NCI-H526 treated with DMSO at 0.1 percent for 48 hours (cell line): ENCODE measurements around the gene LRRC4C.
"Not testable (repeated sequence)": the region's sequence is repeated elsewhere in the genome, so short reads cannot be mapped to it uniquely, and the experiment has no call there.

Experiments used
- DNase-seq: peaks from one replicate; lab custom pipeline; 2025; lab: John Stamatoyannopoulos, UW

LRRC4C gene

DNA sequence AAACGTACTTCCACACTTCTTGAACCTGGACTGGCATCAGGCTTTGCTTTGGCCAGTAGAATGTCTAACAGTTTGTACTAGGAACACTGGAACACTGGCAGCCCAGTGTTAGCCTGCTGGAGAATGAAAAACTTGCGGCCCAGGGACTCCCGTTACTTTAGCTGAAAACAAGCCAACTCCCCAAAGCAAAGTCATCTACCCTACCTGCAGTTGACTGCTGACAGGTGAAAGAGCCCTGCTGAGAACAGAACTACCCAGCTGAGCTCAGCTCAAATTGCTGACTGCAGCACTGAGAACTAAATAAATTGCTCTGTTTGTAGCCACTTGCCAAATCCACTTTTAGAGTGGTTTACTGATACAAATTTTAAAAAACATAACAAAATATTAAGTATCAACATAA is 342.5 kb downstream of the LRRC4C start:
- DNase-seq, result no peak

DNA sequence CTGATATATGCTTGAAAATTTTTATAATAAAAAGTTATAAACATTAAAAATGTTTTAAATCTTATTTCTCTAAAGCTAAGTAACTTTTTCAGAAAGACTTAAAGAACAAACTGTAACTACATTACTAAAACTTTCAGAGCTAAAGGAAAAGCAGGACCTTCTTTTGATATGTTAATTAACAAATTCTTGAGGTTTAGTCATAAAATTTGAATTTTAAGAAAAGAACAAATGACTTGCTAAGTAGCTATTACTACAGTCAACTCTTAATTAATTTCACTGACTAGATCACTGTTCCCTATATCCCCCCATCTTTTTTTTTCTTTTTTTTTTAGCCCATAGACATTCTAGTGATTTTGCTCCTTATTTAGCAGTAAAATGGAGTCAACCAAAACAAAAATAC is 344.4 kb downstream of the LRRC4C start:
- no peak for DNase-seq

DNA sequence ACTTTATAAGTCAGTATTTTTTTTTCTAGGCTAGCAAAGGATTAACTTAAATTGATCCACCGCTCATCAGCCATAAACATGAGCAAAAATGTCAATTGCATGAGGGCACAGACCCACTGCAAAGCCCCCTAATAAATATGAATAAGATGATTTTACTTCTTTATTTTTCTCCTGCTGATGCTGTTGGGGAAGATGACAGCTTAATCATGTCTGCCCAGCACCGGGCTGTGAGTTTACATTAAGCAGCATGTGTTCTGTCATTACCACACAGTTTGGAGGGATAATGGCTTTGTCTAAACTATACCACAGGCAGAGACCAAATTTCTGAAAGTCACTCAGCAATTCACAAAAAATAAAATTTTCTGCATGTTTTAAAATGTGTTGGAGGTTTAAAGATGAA is 346.3 kb downstream of the LRRC4C start:
- no peak for DNase-seq

DNA sequence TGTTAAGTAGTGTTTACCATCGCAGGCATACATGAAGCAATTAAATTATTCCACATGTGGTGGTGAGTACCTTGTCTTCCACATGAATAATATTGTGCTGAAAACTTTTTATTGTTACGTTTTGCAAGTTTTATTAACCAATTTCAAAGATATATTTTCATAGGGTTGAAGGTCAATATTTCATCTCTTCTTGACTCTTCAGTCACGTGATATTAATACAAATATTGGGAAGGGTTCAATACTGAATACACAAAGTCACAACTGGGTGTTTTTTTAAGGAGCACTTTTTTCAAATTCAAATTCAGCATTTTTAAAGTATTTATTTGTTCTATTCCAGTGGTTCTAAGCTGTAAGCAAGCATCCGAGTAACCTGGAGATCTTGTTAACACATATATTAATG is 348.9 kb downstream of the LRRC4C start:
- no peak for DNase-seq

DNA sequence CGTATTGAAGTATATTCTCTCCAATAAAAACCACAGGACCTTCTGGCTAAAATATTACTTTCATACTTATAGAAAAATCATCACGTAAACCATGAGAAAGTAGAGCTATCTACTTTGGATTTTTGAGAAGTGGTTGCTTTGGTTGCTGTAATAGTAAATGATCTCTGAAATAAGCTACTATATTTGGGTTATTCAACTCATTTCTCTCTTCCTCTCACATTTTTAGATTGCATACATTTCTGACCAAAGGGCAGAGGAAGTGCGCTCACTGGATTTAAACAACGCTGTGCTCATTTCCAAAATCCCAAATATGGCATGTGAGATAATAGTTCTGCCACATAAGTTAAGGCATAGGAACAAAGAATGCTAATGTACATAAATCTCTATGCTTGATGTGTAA is 357.0 kb downstream of the LRRC4C start:
- DNase-seq, result no peak

DNA sequence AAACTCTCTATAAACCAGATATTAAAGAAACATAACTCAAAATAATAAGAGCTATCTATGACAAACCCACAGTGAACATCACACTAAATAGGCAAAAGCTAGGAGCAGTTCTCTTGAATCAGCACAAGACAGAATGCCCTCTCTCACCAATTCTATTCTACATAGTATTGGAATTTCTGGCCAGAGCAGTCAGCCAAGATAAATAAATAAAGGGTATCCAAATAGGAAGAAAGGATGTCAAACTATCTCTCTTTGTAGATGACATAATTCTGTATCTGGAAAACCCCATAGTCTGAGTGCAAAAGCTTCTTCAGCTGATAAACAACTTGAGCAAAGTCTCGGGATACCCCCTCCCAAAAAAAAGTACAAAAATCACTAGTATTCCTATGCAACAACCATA is 359.8 kb downstream of the LRRC4C start:
- DNase-seq, result no peak

DNA sequence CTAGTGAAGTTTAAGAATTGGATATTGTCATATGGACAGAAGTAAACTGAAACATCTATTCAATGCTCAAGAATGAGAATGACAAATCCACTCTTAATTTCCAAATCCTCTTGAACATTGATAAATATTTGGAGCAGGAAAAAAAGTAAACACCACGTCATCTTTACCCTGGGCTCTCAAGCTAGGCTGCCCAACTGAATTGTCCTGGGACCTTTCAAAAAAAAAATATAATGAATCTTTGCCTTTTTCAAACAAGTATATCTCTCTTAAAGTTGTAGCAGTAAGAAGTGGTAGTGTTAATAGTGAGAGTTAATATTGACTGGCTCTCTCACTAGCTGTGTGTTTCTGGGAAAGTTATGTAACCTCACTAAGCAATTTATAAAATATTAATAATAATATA is 374.3 kb downstream of the LRRC4C start:
- no peak for DNase-seq

DNA sequence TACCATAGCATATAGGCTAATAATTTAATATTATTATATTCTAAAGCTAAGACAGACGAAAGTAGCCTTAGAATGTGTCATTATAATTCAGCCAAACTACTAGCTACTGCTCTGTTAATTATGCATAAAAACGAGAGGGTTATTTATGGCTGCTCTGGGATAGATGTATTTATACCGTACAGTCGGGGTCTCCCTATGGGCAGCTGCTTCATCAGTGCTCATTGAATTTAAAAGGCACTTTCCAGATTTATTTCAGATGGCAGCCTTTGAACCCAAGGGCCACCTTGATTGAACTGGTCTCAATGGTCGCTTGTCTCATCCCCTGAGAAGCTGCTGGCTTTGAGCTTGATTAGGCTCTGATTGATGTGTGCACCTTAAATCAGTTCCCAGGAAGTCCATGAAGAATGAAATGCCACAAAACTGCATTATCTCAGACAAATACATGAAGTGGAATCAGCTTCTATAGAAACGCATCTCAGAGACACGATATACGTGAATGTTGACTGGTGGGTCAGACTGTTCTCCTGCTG is 377.6 kb downstream of the LRRC4C start:
- no peak for DNase-seq

DNA sequence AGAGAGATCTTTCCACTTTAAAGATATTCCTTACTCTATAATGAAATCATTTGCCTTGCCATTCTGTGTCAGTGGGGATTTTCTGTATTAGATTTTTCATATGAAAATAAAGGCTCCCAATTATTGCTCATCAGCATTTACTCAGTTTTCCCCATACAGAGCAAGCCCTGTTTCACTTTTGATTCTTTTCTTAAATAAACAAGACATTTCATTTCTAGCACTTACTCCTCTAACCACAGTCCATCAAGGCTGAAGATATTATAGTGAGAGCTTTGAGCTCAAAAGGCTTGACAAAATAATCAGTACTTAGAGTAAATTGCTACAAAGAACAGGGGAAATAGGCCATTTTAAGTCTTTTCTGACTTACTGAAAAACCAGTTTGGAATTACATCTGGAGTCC is 385.1 kb downstream of the LRRC4C start:
- no peak for DNase-seq

DNA sequence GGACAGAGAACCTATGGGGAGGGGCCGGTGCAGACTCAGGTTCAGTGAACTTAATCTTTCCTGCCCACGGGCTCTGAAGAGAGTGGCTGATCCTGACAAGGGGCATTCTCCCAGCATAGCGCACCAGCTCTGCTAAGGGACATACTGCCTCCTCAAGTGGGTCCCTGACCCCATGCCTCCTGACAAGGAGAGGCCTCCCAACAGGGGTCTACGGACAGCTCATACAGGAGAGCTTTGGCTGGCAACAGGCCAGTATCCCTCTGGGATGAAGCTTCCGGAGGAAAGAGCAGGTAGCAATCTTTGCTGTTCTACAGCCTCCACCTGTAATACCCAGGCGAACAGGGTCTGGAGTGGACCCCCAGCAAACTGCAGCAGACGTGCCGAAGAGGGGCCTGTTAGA is 394.0 kb downstream of the LRRC4C start:
- DNase-seq, result no peak

DNA sequence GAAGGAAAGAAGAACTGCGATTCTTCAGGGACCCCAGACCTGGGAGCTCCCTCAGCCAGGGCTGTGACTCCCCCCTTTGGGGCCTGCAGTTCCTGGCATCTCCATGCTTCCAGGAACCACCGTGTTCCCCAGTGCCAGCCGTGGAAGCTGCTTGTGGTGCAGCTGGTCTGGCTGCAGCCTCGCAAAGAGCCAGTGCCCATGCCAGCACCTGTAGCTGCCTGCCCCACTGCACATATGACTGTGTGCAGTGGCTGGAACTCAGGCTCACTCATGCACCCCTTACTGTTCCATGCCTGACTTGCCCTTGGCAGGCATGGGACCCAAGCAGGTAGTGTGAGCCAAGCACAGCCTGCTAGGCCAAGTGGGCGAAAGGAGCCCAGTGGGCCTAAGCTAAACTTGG is 401.3 kb downstream of the LRRC4C start:
- DNase-seq, result no peak

DNA sequence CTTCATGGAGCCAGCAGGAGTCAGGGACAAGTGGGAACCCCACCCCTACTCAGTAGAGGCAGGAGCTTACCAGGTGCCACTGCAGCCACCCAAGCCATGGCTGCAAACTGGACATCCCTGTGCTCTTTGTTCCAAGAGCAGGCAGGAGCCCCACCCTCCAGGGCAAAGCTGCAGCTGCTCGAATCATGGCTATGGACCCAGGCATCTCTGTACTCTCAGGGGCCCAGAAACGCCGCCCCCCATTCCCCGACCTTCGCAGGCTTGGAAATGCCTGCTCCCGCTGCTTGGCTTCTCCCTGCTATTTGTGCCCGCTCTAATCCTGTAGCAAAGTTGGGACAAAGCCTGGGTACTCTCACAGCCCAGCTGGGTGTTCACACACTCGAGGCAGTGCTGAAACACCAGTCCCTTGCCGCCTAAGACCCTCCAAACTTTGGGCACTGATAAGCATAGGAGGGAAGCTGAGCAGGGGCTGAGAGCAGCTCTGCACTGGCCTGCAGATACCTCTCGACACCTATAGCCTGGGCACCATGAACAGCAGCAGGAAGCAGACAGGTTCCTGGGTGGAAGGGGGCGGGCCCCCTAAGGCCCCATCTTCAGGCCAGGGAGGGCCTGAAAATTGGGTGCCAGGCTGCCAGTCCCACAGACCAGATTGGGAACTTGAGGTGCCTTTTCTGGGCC is 402.4 kb downstream of the LRRC4C start:
- DNase-seq, result no peak

DNA sequence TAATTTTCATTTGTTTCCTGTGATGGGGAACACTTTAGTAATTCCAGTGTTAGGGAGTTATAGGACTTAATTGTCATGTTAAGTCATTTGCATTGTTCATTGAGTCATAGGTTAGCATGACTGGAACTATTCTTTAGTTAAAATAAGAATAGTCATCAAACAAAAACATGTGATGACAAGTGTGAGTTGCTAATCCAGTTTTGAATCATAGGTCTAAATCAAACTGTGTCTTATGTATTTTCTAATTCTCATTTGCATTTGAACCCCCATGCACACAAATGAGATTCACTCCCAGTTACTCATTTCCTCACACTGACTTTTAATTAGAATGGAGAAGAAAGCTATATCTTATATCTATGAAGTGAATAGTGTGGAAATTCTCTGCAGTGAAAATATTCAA is 405.6 kb downstream of the LRRC4C start:
- DNase-seq, result no peak

DNA sequence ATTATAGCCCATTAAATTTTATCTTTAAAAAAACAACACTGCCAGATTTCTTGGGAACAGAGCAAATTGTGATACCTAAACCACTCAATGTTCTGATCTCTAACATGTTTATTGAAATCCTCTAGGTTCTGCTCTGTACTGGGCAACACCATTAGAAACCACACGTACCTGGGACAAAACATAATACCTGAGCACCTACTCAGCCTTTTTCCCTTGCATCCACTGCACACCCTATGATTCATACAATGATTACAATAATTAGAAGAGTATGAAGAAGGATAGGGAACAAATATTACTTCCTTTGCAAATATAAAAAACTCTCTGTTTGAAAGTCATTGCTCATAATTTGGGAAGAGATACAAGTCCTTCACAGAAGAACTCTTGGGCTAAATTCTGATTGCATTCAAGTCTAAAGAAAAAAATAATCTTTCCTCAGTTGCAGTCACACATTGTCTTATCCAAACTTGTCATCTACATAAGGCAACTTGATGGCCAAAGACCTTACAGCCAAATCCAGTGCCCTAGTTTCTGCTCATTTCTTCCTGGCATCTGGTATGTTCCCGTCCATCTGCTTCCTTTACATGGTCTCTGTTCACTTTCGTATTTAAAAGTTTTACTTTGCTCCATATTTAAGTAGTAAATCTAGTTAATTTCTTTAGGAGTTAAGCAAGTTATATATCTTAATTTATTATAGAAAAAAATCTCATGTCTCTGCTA is 407.4 kb downstream of the LRRC4C start:
- DNase-seq, result no peak

DNA sequence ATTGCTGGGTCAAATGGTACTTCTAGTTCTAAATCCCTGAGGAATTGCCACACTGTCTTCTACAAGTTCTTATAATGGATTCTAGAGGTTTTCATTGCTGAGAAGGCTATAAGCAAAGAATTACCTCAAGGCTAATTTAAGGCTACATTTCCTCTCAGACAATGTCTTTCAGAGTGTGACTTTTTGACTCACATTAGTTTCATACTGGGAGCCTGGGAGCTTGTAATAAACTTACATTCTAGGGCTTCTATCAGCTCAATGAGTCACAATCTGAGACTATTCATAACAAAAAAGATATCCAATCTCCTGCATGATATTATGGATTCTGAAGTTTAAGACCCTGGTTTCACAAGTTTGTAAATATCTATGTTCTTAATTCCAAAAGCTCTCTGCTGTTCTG is 408.7 kb downstream of the LRRC4C start:
- DNase-seq, result no peak

DNA sequence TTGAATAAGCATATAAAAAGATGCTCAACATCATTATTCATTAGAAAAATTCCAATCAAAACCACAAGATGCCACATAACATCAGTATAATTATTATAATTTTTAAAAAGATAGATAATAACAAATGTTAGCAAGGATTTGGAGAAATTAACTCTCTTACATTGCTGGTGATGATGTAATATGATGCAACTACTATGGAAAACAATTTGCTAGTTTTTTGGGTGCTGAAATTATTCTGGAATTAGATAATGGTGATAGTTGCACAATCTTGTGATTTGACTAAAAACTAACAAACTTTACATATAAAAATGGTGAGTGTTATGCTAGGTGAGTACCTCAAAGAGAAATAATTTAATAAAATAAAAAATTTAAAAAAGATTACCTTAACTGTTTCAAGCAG is 412.2 kb downstream of the LRRC4C start:
- DNase-seq, result no peak

DNA sequence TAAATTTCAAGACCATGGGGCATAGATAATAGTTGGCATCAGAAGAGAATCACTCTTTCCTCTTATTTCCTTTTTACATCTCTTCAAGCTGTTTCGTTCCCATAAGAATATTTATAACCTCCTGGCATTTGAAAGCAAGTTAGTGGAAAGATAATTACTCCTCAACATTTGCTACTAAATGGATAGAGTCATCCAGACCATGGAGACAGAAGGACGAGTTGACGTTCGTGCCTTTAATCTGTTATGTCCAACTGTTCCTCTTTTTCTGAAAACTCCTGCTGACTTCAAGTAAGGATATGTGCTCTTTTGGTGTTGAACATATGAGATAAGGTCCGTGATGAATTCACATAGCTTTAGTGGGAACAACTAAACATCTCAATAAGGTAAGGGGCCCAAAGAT is 414.2 kb downstream of the LRRC4C start:
- DNase-seq, result no peak

DNA sequence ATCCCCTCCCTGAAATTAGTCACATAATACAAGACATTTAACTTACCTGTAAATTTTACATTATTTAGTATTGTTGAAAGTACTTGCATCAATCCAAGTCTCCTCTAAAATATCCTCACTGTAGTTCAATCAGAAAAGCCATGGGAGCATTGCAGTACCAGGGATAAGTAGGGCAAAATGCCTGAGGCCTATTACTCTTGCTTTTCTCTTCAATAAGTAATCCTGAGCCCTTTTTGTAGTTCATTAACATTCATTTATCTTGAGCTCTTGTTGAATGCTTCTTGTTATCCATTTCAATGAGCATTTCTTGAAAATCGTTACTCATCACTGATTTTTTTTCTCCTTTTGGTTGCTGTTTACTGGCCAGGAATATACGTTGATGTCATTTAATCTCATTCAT is 414.7 kb downstream of the LRRC4C start:
- DNase-seq, result no peak

DNA sequence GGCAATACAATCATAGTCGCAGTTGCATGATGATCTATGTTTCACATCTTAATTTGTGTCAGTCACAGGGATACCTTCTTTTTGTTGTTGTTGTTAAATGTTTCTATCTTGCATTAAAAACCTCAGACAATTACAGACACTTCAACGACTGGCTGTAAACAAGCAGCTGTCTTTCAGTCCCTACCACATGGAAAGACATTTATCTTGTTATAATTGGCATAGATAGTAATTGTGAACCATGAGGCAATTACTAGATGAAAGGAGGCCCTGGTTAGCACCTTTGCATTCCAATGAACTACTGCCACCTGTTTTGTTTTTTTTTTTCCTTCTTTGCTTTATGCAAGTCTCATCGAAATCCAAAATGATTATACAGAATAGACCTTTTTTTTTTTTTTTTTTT is 416.8 kb downstream of the LRRC4C start:
- DNase-seq, result no peak

DNA sequence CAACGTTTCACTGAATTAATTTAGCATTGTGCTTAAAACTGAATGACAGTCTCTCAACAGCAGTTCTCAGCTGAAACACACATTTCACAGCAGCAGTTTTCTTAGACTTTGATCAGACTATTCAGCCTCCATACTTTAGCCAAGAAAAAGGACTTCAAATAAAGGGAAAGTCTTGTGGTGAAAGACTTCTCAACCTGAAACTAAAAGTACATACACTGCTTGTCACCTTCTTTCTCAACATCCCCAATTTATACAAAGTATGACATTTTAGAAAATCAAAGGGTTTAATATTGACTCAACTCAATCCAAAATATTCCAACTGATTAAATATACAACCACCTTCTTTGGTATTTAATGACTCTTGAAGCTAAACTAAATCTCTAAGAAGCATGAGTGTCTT is 419.0 kb downstream of the LRRC4C start:
- no peak for DNase-seq

DNA sequence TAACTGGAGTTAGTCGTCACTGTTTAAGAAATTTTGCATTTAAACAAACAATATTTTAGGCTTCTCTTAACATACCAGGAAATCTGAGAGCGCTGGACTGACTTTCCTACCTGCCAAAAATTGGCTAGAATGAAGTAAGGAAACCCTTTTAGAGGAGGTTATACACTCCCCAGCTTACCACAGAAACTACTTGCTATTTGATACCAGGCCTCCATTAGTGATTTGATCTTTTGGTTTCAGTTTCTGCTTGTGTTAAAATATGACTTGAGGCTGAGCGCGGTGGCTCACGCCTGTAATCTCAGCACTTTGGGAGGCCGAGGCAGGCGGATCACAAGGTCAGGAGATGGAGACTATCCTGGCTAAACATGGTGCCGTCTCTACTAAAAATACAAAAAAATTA is 419.9 kb downstream of the LRRC4C start:
- DNase-seq, result no peak

DNA sequence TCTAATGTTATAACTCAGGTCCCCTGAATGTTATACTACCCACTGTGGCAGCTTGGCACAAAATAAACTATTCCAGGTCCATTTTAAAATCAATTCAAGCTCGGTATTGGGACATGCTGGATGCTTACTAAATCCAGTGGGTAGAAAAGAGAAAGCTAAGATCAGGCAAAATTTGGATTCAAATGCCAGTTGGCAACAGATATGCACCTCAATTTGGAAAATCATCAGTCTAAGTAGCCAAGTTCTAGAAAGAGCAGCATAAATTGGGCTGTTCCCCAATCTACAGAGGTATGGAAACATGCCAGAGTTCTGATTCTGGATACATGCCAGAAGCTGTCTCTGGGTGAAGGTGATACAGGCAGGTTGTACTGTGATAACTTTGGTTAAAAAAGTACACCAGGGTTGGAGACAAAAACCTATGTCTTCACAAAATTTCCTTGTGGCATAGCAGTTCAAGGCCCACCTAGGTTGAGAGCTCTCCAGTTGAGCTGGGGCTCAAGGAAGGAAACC is 427.8 kb downstream of the LRRC4C start:
- DNase-seq, result no peak

DNA sequence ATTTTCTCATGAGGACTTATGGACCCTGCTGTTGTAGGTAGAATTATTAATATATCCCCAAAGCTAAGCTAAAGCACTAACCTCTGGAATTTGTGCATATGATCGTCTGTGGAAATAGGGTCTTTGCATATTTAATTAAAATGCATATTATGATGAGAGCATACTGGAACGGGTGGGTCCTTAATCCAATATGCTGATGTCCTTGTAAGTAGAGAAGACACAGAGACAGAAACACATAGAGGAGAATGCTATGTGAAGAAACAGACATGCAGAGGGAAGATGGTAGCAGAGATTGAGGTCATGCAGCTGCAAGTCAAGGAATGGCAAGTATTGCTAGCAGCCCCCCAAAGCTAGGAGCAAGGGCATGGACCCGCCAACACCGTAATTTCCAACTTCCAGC is 439.2 kb downstream of the LRRC4C start:
- no peak for DNase-seq

DNA sequence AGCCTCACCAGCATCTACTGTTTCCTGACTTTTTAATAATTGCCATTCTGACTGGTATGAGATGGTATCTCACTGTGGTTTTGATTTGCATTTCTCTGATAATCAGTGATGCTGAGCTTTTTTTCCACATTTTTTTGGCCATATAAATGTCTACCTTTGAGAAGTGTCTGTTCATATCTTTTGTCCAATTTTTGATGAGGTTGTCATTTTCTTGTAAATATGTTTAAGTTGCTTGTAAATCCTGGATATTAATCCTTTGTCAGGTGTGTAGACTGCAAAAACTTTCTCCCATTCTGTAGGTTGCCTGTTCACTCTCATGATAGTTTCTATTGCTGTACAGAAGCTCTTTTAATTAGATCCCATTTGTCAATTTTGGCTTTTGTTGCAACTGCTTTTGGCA is 439.8 kb downstream of the LRRC4C start:
- not testable (repeated sequence) for DNase-seq
